NCI-H1417 treated with DMSO at 0.1 percent for 48 hours (cell line): ENCODE results near the gene ERICH3.
"Not testable (repeated sequence)": the region's sequence is repeated elsewhere in the genome, so short reads cannot be mapped to it uniquely, and the experiment has no call there.

Source experiments
- DNase-seq: peaks from one replicate; lab custom pipeline; 2025; lab: John Stamatoyannopoulos, UW

ERICH3 gene

GRCh38 chr1:74681001-74681400 lies 7.4 kb upstream of the ERICH3 start:
- DNase-seq: no peak

GRCh38 chr1:74679811-74680210 lies 6.2 kb upstream of the ERICH3 start:
- no peak for DNase-seq

- DNase-seq: no peak
These were observed 4.3 kb upstream of the ERICH3 start for GRCh38 chr1:74677926-74678325.

GRCh38 chr1:74674278-74675048 lies 871 bp upstream of the ERICH3 start:
- DNase-seq: no peak

GRCh38 chr1:74670866-74671265 lies 2.7 kb downstream of the ERICH3 start:
- DNase-seq: not testable (repeated sequence)

- DNase-seq: no peak
These were observed 18.9 kb downstream of the ERICH3 start for GRCh38 chr1:74654708-74655107.

- no peak for DNase-seq
These were observed 20.9 kb downstream of the ERICH3 start for GRCh38 chr1:74652711-74653139.

GRCh38 chr1:74650561-74650960 lies 23.0 kb downstream of the ERICH3 start:
- no peak for DNase-seq

GRCh38 chr1:74641876-74642275 lies 31.7 kb downstream of the ERICH3 start:
- no peak for DNase-seq

- DNase-seq: no peak
These were observed 32.4 kb downstream of the ERICH3 start for GRCh38 chr1:74641161-74641560.

- peak; percentile 30 for DNase-seq
These were observed 36.3 kb downstream of the ERICH3 start for GRCh38 chr1:74637296-74637695.

GRCh38 chr1:74629283-74629682 lies 44.3 kb downstream of the ERICH3 start:
- no peak for DNase-seq

GRCh38 chr1:74623716-74624115 lies 49.9 kb downstream of the ERICH3 start:
- no peak for DNase-seq

- no peak for DNase-seq
These were observed 53.4 kb downstream of the ERICH3 start for GRCh38 chr1:74620242-74620641.

GRCh38 chr1:74618974-74619373 lies 54.6 kb downstream of the ERICH3 start:
- no peak for DNase-seq

GRCh38 chr1:74613894-74614293 lies 59.7 kb downstream of the ERICH3 start:
- no peak for DNase-seq

GRCh38 chr1:74611887-74612286 lies 61.7 kb downstream of the ERICH3 start:
- DNase-seq: no peak

- DNase-seq: no peak
These were observed 62.6 kb downstream of the ERICH3 start for GRCh38 chr1:74610961-74611360.

GRCh38 chr1:74609810-74610371 lies 63.7 kb downstream of the ERICH3 start:
- DNase-seq: no peak

- no peak for DNase-seq
These were observed 76.9 kb downstream of the ERICH3 start for GRCh38 chr1:74596717-74597116.

- no peak for DNase-seq
These were observed 79.4 kb downstream of the ERICH3 start for GRCh38 chr1:74593887-74594866.

- DNase-seq: no peak
These were observed 80.8 kb downstream of the ERICH3 start for GRCh38 chr1:74592580-74593355.
